ENCODE measurements around the gene TTC7B.

The TTC7B gene

DNA sequence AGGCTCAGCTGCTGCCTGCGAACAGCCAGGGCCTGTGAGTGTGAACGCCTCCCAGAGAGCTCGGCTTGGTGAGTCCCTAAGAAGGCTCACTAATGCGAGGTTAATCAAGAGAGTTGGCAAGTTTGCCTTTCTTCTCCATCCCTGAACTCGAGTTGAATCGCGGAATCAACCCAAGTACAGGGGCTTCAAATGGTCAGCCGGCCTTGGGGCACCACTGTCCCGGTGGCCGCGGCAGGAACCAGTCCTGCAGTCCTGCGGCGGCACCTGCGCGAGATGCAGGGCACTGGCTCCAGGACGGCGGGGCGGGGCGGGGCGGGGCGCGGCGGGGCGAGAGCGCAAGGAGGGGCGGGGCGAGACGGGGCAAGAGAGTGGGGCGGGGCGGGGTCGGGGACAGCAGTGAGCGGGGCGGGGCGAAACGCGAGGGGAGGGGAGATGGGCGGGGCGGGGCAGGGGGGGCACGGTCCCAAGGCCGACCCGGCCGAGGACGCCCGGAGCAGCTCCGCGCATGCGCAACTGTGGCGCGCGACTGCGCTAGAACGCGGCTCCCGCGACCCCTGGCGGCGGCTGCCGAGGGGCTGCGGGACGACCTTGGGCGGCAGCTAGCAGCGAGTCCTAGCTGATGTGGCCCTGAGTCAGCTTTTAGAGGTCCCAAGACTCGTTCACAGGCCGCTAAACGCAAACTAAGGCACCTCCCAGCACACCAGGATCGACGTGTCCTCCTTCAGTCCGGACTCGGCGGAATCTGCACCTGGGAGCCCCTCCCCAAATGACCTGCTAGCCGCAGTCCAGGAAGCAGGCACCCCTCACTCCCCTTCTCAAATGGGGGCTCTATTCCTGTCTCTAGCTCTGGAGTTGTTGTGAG is 58.0 kb downstream of the TTC7B start:
- H3K4me3 ChIP-seq (ENCODE audit: low read length), result peak overlapping the region; percentile 57; the same call in 1 of the 2 replicates
- TF ChIP-seq ZNF274 (IDR thresholded peaks at IDR 0.05; ENCODE audit: low read depth, low read length), result no peak

DNA sequence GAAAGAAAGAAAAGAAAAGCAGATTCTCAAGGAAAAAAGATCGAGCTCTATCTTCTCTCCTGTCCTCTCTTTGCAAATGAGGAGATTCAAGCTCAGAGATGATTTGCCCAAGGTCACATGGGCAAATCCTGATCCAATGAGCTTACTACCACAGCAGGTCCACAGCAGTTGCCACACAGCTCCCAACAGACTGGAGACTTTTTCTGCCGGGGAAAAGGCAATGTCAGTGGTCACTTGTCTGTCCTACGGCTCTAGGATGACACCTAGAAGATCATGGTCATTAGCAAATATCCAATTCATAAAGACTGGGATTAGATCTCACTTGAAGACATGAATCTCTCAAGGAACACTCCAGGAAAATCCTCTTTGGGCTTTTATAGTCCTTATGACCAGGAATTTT is 58.8 kb downstream of the TTC7B start:
- H3K4me3 ChIP-seq (ENCODE audit: low read length), result no peak overlapping the region
- TF ChIP-seq ZNF274 (IDR thresholded peaks at IDR 0.05; ENCODE audit: low read depth, low read length), result no peak

GRCh38 chr14:90756755-90757345 is 59.4 kb downstream of the TTC7B start:
- TF ChIP-seq ZNF274 (IDR thresholded peaks at IDR 0.05; ENCODE audit: low read depth, low read length), result no peak
- no peak overlapping the region for H3K4me3 ChIP-seq (ENCODE audit: low read length)

DNA sequence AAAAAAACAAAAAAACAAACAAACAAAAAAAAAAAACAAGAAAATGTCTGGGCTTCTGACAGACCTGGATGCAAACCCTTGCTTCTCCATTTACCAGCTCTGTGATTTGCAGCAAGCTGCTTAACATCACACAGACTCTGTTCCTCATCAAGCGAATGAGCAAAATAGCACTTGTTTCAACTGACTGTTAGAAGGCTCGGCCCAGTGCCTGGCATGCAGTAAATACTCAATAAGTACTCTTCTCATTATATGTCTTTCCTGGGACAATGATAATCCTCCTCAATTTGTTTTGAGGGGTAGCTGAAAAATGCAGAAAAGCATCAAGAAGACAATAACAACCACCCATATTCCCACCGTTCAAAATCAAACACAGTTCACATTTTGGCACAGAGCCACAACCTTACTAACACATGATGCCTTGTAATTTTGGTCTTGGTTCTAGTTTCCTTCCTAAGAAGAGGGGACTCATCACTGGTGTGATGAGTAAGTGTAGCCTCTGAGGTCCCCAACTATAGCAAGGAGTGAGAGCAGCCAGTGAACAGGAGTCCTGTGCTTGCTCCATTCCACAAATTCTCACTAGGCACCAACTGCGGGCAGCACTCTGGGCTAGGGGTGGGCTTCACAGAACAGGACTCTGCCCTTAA is 60.4 kb downstream of the TTC7B start:
- H3K4me3 ChIP-seq (ENCODE audit: low read length), result no peak overlapping the region
- TF ChIP-seq ZNF274 (IDR thresholded peaks at IDR 0.05; ENCODE audit: low read depth, low read length), result no peak

GRCh38 chr14:90753456-90754005 is 62.7 kb downstream of the TTC7B start:
- H3K4me3 ChIP-seq (ENCODE audit: low read length), result no peak overlapping the region
- TF ChIP-seq ZNF274 (IDR thresholded peaks at IDR 0.05; ENCODE audit: low read depth, low read length), result no peak

DNA sequence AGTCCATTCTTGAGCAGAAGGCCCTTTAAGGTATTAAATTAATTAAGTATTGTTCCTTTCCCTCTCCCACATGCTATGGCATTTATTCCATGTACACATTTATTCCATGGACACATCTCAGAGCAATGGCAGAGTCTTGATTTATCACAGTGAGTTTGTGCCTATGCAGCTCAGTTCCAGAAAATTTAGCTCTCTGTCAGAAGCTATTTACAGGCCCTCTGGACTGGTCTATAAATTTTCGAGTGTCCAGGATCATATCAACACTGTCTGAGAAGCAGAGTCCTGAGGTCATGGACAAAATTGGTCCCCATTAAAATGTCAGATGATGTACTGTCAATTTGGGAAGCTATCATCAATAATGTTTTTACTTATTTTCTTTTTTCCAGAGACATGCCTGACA is 65.5 kb downstream of the TTC7B start:
- TF ChIP-seq ZNF274 (IDR thresholded peaks at IDR 0.05; ENCODE audit: low read depth, low read length), result no peak
- H3K4me3 ChIP-seq (ENCODE audit: low read length), result no peak overlapping the region

DNA sequence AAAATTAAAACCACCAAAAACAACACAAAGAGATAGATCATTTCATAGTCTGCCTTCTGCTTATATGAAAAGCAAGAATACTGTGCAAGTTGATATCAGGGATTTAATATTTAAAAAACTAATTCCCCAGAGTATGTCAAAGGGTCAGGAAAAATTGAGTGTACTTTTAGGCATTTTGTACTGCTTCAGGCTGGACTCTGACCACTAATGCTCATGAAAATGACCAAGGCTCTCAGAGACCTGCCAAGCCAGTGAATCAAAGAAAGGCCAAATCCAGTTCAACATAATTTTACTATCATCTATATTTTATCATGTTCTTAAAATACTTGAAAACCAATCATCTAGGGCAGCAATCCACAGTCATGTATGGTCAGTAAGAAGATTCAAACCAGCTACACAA is 66.0 kb downstream of the TTC7B start:
- no peak for TF ChIP-seq ZNF274 (IDR thresholded peaks at IDR 0.05; ENCODE audit: low read depth, low read length)
- no peak overlapping the region for H3K4me3 ChIP-seq (ENCODE audit: low read length)

- no peak for TF ChIP-seq ZNF274 (IDR thresholded peaks at IDR 0.05; ENCODE audit: low read depth, low read length)
- H3K4me3 ChIP-seq (ENCODE audit: low read length), result no peak overlapping the region
Measured at GRCh38 chr14:90747909-90748308, 68.3 kb downstream of the TTC7B start.

DNA sequence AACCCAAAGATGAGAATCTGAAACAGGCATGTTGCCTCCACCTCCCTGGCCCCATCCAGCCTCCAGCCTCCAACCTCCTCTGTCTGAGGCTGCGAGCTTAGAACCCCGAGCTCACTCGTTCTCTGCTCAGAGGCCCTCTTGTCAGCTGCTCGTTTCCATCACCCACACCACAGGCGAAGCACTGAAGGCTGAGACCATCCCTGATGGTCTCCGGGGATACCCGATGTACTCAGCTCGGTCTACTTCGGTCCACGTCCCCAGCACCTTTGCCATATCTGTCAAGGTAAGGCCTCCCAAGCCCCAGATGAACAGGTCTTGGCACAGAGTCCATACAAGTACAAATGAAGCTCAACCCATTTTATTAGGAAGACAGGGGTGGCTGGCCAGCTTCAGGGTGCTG is 72.4 kb downstream of the TTC7B start:
- no peak for TF ChIP-seq ZNF274 (IDR thresholded peaks at IDR 0.05; ENCODE audit: low read depth, low read length)
- no peak overlapping the region for H3K4me3 ChIP-seq (ENCODE audit: low read length)

GRCh38 chr14:90743425-90743824 is 72.8 kb downstream of the TTC7B start:
- no peak overlapping the region for H3K4me3 ChIP-seq (ENCODE audit: low read length)
- TF ChIP-seq ZNF274 (IDR thresholded peaks at IDR 0.05; ENCODE audit: low read depth, low read length), result no peak

- no peak for TF ChIP-seq ZNF274 (IDR thresholded peaks at IDR 0.05; ENCODE audit: low read depth, low read length)
- no peak overlapping the region for H3K4me3 ChIP-seq (ENCODE audit: low read length)
Measured at GRCh38 chr14:90742729-90743128, 73.5 kb downstream of the TTC7B start.

DNA sequence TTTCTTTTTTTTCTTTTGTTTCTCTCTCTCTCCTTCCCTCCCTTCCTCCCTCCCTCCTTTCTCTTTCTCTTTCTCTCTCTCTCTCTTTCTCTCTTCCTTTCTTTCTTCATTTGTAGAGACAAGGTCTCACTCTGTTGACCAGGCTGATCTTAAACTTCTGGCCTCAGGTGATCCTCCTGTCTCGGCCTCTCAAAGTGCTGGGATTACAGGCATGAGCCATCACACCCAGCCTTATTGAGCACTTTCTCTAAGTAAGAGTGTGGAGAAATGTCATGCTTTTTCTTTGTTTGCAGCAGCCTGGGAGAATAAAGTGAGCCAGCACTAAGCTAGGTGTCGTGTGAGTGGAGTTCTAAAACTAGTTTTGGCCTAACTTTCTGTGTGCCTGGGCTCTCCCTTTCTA is 74.0 kb downstream of the TTC7B start:
- TF ChIP-seq ZNF274 (IDR thresholded peaks at IDR 0.05; ENCODE audit: low read depth, low read length), result no peak
- H3K4me3 ChIP-seq (ENCODE audit: low read length), result no peak overlapping the region

GRCh38 chr14:90741682-90741946 is 74.6 kb downstream of the TTC7B start:
- no peak for TF ChIP-seq ZNF274 (IDR thresholded peaks at IDR 0.05; ENCODE audit: low read depth, low read length)
- H3K4me3 ChIP-seq (ENCODE audit: low read length), result no peak overlapping the region

DNA sequence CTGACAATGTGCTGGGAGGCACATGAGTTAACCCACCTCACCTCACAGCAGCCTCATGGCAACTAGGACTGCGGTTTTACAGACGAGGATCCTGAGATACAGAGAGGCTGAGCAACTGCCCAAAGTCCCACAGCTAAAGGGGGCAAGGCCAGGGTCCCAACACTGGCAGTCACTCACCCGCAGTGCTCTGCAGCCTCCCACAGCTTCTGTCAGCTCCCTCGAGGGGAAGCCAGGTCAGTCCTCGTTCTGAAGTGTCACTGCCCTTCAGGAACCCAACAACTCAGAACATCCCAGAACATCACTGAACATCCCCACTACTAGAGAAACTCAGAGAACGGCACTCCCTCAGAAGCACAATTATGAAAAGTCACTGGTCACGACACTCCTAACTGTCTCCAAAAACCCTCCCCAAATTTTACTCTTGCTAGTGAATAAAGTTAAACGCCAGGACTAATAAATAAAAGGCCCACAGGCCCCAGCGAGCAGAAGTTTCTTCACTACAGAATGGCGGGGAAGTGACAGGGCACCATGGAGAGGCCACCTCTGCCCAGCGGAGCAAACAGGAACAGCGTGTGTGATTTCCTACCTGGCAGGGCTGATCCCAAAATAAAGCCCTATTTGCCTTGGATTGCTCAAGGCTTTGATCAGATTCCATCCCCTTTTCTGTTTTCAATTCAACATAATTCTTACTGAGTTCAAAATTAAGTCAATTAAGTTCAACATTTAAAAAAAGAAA is 75.1 kb downstream of the TTC7B start:
- H3K4me3 ChIP-seq (ENCODE audit: low read length), result no peak overlapping the region
- no peak for TF ChIP-seq ZNF274 (IDR thresholded peaks at IDR 0.05; ENCODE audit: low read depth, low read length)

All from GM08714 (cell line).